ENCODE data around the gene APOBEC4. TPM values are rescaled to one million over a fixed set of nuclear protein-coding genes. Genes with fewer than 3 reads are reported as not detected.

The APOBEC4 gene, protein sequence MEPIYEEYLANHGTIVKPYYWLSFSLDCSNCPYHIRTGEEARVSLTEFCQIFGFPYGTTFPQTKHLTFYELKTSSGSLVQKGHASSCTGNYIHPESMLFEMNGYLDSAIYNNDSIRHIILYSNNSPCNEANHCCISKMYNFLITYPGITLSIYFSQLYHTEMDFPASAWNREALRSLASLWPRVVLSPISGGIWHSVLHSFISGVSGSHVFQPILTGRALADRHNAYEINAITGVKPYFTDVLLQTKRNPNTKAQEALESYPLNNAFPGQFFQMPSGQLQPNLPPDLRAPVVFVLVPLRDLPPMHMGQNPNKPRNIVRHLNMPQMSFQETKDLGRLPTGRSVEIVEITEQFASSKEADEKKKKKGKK
- not detected for polyA plus RNA-seq (2012; ENCODE audit: insufficient read depth, insufficient read length, low read depth)

DNA sequence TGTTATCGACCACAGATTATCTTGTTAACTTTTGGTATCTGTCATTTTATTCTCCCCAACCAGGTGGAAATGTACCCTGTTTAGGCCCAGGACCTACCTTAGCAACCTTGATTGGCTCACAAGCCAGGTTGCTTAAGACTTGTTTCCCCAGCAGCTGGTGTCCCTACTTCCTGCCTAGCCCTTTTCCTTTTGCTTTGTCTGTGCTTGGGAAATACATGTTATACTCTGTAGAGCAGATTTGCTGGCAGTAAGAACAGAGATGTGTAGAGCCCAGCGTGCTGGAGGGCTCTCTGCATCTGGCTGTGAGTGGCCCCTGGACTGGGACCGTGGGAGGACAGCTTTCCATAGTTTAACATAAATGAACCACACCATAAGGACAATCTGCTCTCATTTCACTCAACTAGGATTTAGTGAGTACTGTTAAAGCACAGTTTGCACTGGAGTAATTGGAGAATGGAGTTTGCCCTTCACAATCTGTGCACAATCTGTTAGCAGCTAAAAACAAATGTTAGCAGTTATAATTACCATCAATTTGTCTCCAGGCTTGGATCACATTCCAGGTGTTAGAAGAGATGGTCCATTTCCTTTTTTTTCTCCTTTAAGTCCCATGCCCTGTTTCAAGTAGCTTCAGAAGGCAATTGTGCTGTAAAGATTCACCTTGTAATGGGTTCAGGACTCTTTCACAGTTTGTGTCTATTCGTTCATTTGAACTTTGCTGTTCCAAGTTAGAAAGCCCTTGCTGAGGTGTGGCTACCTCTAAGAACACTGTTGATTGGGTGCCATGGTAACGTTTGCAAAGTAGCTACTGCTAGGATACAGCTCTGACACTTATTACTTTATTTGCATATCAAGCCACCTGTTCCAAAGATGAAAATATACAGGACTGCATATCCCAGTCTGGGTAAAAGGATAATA lies at the start of gene APOBEC4:
Gene APOBEC4, minus strand, starts transcription at position 770 of the 915 bp plus-strand sequence. CDS start 4,535 bp downstream, outside the sequence.
- Histone ChIP-seq H3K27me3 (no peaks in the 10 kb centered on the region), H3K4me3 (ENCODE audit: low read depth, low read length) (no peak within 1 kb of the TSS), H3K9me3 (no peaks in the 10 kb centered on the region), H3K36me3 (no peaks in the 10 kb centered on the region), H3K4me1 (peaks cover 5% of the 10 kb centered on the region; the same call in 1 of the 2 replicates)
- no peak for DNase-seq
- TF ChIP-seq, protein P1, sequence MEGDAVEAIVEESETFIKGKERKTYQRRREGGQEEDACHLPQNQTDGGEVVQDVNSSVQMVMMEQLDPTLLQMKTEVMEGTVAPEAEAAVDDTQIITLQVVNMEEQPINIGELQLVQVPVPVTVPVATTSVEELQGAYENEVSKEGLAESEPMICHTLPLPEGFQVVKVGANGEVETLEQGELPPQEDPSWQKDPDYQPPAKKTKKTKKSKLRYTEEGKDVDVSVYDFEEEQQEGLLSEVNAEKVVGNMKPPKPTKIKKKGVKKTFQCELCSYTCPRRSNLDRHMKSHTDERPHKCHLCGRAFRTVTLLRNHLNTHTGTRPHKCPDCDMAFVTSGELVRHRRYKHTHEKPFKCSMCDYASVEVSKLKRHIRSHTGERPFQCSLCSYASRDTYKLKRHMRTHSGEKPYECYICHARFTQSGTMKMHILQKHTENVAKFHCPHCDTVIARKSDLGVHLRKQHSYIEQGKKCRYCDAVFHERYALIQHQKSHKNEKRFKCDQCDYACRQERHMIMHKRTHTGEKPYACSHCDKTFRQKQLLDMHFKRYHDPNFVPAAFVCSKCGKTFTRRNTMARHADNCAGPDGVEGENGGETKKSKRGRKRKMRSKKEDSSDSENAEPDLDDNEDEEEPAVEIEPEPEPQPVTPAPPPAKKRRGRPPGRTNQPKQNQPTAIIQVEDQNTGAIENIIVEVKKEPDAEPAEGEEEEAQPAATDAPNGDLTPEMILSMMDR (IDR thresholded peaks at IDR 0.05; ENCODE audit: low read depth, low read length) = no peak

- H3K9me3 ChIP-seq = no peaks in the 10 kb centered on the region
- no peak for DNase-seq
- H3K4me3 ChIP-seq (ENCODE audit: low read depth, low read length) = no peak overlapping the region
- no peaks in the 10 kb centered on the region for H3K4me1 ChIP-seq
- no peaks in the 10 kb centered on the region for H3K36me3 ChIP-seq
- TF ChIP-seq, protein P1 (IDR thresholded peaks at IDR 0.05; ENCODE audit: low read depth, low read length) = no peak
- H3K27me3 ChIP-seq = no peaks in the 10 kb centered on the region
These were observed 49.7 kb upstream of the APOBEC4 start for GRCh38 chr1:183702813-183703198.

DNA sequence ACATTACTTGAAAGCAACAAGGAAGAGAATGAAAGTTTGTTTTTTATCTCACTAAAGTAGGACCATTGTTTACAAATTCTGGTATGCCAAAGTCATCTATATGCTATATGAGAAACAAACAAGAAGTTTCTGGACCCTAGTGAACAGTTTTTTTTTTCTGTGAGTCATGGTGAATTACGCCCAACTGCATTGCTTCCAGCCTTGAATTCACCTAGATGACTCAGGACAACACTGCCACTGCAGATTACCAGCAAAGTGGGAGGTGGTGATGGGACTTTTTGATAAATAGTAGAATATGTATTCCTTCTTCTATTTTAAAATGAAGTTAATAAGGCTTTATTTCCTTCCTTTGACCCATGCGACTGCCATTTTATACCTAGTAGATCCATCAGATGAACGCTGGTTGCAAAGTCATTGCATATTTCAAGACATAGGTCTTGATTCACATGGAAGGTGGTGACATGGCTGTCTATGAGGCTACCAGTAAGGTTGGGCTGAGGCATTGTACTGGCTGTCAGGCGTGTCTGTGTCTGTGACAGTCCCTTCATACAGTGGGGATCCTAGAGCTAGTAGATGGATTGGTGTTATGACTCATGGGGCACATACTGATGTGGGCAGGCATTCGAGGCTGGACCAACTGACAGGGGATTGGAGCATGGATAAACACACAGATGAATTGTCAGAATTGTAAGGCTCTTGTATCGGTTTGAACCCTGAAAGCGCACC lies 49.1 kb upstream of the APOBEC4 start:
- Histone ChIP-seq H3K4me3 (ENCODE audit: low read depth, low read length) (no peak overlapping the region), H3K27me3 (no peaks in the 10 kb centered on the region), H3K9me3 (no peaks in the 10 kb centered on the region), H3K36me3 (no peaks in the 10 kb centered on the region), H3K4me1 (no peaks in the 10 kb centered on the region)
- TF ChIP-seq, protein P1 (IDR thresholded peaks at IDR 0.05; ENCODE audit: low read depth, low read length) = no peak
- no peak for DNase-seq

DNA sequence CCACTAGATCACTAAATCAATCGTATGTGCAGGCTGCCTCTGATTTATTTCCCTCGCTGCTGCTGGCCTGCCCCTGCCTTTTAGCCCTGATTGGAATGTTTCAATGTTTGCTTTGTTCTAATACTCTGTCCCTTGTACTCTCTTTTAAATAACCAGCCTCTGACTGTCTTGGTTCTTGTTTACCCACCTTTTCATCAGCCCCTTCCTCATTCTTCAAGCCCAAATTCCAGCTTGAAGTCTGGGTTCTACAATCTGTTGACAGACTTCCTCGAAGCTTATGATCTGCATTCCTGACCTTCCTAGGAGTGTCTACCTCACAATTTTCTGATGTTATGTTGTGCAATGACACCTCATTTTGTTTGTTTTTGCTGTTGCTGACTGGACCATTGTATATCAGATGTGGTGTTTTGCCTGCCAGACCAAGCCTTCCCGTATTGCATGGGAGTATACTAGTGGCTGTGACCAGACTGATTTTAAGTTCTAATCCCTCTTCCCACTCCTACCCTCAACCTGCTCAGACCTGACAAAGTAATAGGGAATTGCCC lies 46.6 kb upstream of the APOBEC4 start:
- Histone ChIP-seq H3K4me3 (ENCODE audit: low read depth, low read length) (no peak overlapping the region), H3K36me3 (no peaks in the 10 kb centered on the region), H3K4me1 (no peaks in the 10 kb centered on the region), H3K9me3 (no peaks in the 10 kb centered on the region), H3K27me3 (no peaks in the 10 kb centered on the region)
- no peak for DNase-seq
- TF ChIP-seq, protein P1 (IDR thresholded peaks at IDR 0.05; ENCODE audit: low read depth, low read length) = no peak

GRCh38 chr1:183697814-183698590 lies 44.9 kb upstream of the APOBEC4 start:
- TF ChIP-seq, protein P1 (IDR thresholded peaks at IDR 0.05; ENCODE audit: low read depth, low read length) = no peak
- Histone ChIP-seq H3K4me3 (ENCODE audit: low read depth, low read length) (no peak overlapping the region), H3K4me1 (no peaks in the 10 kb centered on the region)

More at GRCh38 chr1:183697814-183698590, 44.9 kb upstream of the APOBEC4 start:
- no peak for DNase-seq
- Histone ChIP-seq H3K27me3 (no peaks in the 10 kb centered on the region), H3K9me3 (no peaks in the 10 kb centered on the region), H3K36me3 (no peaks in the 10 kb centered on the region)

Data from BE2C (cell line).